ENCODE data around the gene ALS2CL.

The ALS2CL gene

GRCh38 chr3:46710671-46711295 lies 17.3 kb upstream of the ALS2CL start:
- Histone ChIP-seq H3K4me1 (ENCODE audit: control insufficient read depth, insufficient read depth, low read length) (peaks cover 4% of the 10 kb centered on the region; the same call in 1 of the 2 replicates), H3K9me3 (ENCODE audit: control insufficient read depth, insufficient read depth, low read length) (no peaks in the 10 kb centered on the region), H3K4me3 (ENCODE audit: low read length) (no peak overlapping the region), H3K27ac (ENCODE audit: low read length) (no peak overlapping the region), H3K36me3 (ENCODE audit: control insufficient read depth, insufficient read depth, low read length) (no peaks in the 10 kb centered on the region), H3K27me3 (ENCODE audit: control insufficient read depth, insufficient read depth, low read length) (no peaks in the 10 kb centered on the region)
- WGBS (ENCODE audit: insufficient coverage, insufficient read length) = no CpG with 5 or more reads among the region's 6 CpGs
- DNase-seq (ENCODE audit: low read depth, low spot score) = no peak

- no peaks in the 10 kb centered on the region for H3K27me3 ChIP-seq (ENCODE audit: control insufficient read depth, insufficient read depth, low read length)
- H3K4me1 ChIP-seq (ENCODE audit: control insufficient read depth, insufficient read depth, low read length) = peaks cover 4% of the 10 kb centered on the region; the same call in 1 of the 2 replicates
- H3K9me3 ChIP-seq (ENCODE audit: control insufficient read depth, insufficient read depth, low read length) = no peaks in the 10 kb centered on the region
- H3K4me3 ChIP-seq (ENCODE audit: low read length) = no peak overlapping the region
- no peak overlapping the region for H3K27ac ChIP-seq (ENCODE audit: low read length)
- H3K36me3 ChIP-seq (ENCODE audit: control insufficient read depth, insufficient read depth, low read length) = no peaks in the 10 kb centered on the region
- no CpG with 5 or more reads among the region's 7 CpGs for WGBS (ENCODE audit: insufficient coverage, insufficient read length)
- no peak for DNase-seq (ENCODE audit: low read depth, low spot score)
Observed at GRCh38 chr3:46710229-46710628, 16.8 kb upstream of the ALS2CL start.

- Histone ChIP-seq H3K27me3 (ENCODE audit: control insufficient read depth, insufficient read depth, low read length) (no peaks in the 10 kb centered on the region), H3K9me3 (ENCODE audit: control insufficient read depth, insufficient read depth, low read length) (no peaks in the 10 kb centered on the region), H3K36me3 (ENCODE audit: control insufficient read depth, insufficient read depth, low read length) (no peaks in the 10 kb centered on the region), H3K4me3 (ENCODE audit: low read length) (no peak overlapping the region), H3K27ac (ENCODE audit: low read length) (no peak overlapping the region), H3K4me1 (ENCODE audit: control insufficient read depth, insufficient read depth, low read length) (peaks cover 4% of the 10 kb centered on the region; the same call in 1 of the 2 replicates)
- no peak for DNase-seq (ENCODE audit: low read depth, low spot score)
- WGBS (ENCODE audit: insufficient coverage, insufficient read length) = no CpG with 5 or more reads among the region's 6 CpGs
Observed at GRCh38 chr3:46709721-46710120, 16.2 kb upstream of the ALS2CL start.

GRCh38 chr3:46709157-46709654 lies 15.7 kb upstream of the ALS2CL start:
- Histone ChIP-seq H3K27ac (ENCODE audit: low read length) (no peak overlapping the region), H3K4me3 (ENCODE audit: low read length) (no peak overlapping the region), H3K27me3 (ENCODE audit: control insufficient read depth, insufficient read depth, low read length) (no peaks in the 10 kb centered on the region), H3K9me3 (ENCODE audit: control insufficient read depth, insufficient read depth, low read length) (no peaks in the 10 kb centered on the region), H3K4me1 (ENCODE audit: control insufficient read depth, insufficient read depth, low read length) (peaks cover 4% of the 10 kb centered on the region; the same call in 1 of the 2 replicates), H3K36me3 (ENCODE audit: control insufficient read depth, insufficient read depth, low read length) (no peaks in the 10 kb centered on the region)
- DNase-seq (ENCODE audit: low read depth, low spot score) = no peak
- WGBS (ENCODE audit: insufficient coverage, insufficient read length) = no CpG with 5 or more reads among the region's 7 CpGs

GRCh38 chr3:46708401-46709156 lies 15.1 kb upstream of the ALS2CL start:
- H3K27ac ChIP-seq (ENCODE audit: low read length) = no peak overlapping the region
- peaks cover 4% of the 10 kb centered on the region; the same call in 1 of the 2 replicates for H3K4me1 ChIP-seq (ENCODE audit: control insufficient read depth, insufficient read depth, low read length)
- DNase-seq (ENCODE audit: low read depth, low spot score) = no peak
- no peak overlapping the region for H3K4me3 ChIP-seq (ENCODE audit: low read length)
- H3K9me3 ChIP-seq (ENCODE audit: control insufficient read depth, insufficient read depth, low read length) = no peaks in the 10 kb centered on the region
- no CpG with 5 or more reads among the region's 11 CpGs for WGBS (ENCODE audit: insufficient coverage, insufficient read length)
- H3K36me3 ChIP-seq (ENCODE audit: control insufficient read depth, insufficient read depth, low read length) = no peaks in the 10 kb centered on the region
- no peaks in the 10 kb centered on the region for H3K27me3 ChIP-seq (ENCODE audit: control insufficient read depth, insufficient read depth, low read length)

GRCh38 chr3:46707601-46708011 lies 14.1 kb upstream of the ALS2CL start:
- no peaks in the 10 kb centered on the region for H3K27me3 ChIP-seq (ENCODE audit: control insufficient read depth, insufficient read depth, low read length)
- no CpG with 5 or more reads among the region's 7 CpGs for WGBS (ENCODE audit: insufficient coverage, insufficient read length)

GRCh38 chr3:46706771-46707582 lies 13.5 kb upstream of the ALS2CL start:
- no peak for DNase-seq (ENCODE audit: low read depth, low spot score)
- H3K27me3 ChIP-seq (ENCODE audit: control insufficient read depth, insufficient read depth, low read length) = peaks cover 1% of the 10 kb centered on the region; the same call in 1 of the 2 replicates

More at GRCh38 chr3:46707601-46708011, 14.1 kb upstream of the ALS2CL start:
- peaks cover 4% of the 10 kb centered on the region; the same call in 1 of the 2 replicates for H3K4me1 ChIP-seq (ENCODE audit: control insufficient read depth, insufficient read depth, low read length)
- no peaks in the 10 kb centered on the region for H3K9me3 ChIP-seq (ENCODE audit: control insufficient read depth, insufficient read depth, low read length)
- H3K27ac ChIP-seq (ENCODE audit: low read length) = no peak overlapping the region
- H3K4me3 ChIP-seq (ENCODE audit: low read length) = no peak overlapping the region
- DNase-seq (ENCODE audit: low read depth, low spot score) = no peak
- no peaks in the 10 kb centered on the region for H3K36me3 ChIP-seq (ENCODE audit: control insufficient read depth, insufficient read depth, low read length)

GRCh38 chr3:46705751-46706552 lies 12.5 kb upstream of the ALS2CL start:
- WGBS (ENCODE audit: insufficient coverage, insufficient read length) = no CpG with 5 or more reads among the region's 19 CpGs
- H3K36me3 ChIP-seq (ENCODE audit: control insufficient read depth, insufficient read depth, low read length) = no peaks in the 10 kb centered on the region
- no peak for DNase-seq (ENCODE audit: low read depth, low spot score)
- peaks cover 5% of the 10 kb centered on the region; the same call in 1 of the 2 replicates for H3K27me3 ChIP-seq (ENCODE audit: control insufficient read depth, insufficient read depth, low read length)
- no peaks in the 10 kb centered on the region for H3K9me3 ChIP-seq (ENCODE audit: control insufficient read depth, insufficient read depth, low read length)
- H3K27ac ChIP-seq (ENCODE audit: low read length) = no peak overlapping the region
- H3K4me3 ChIP-seq (ENCODE audit: low read length) = no peak overlapping the region
- peaks cover 6% of the 10 kb centered on the region; the same call in 1 of the 2 replicates for H3K4me1 ChIP-seq (ENCODE audit: control insufficient read depth, insufficient read depth, low read length)

More at GRCh38 chr3:46706771-46707582, 13.5 kb upstream of the ALS2CL start:
- peaks cover 4% of the 10 kb centered on the region; the same call in 1 of the 2 replicates for H3K4me1 ChIP-seq (ENCODE audit: control insufficient read depth, insufficient read depth, low read length)
- no CpG with 5 or more reads among the region's 13 CpGs for WGBS (ENCODE audit: insufficient coverage, insufficient read length)
- no peak overlapping the region for H3K27ac ChIP-seq (ENCODE audit: low read length)
- no peaks in the 10 kb centered on the region for H3K36me3 ChIP-seq (ENCODE audit: control insufficient read depth, insufficient read depth, low read length)
- no peak overlapping the region for H3K4me3 ChIP-seq (ENCODE audit: low read length)
- no peaks in the 10 kb centered on the region for H3K9me3 ChIP-seq (ENCODE audit: control insufficient read depth, insufficient read depth, low read length)

- Histone ChIP-seq H3K4me3 (ENCODE audit: low read length) (no peak overlapping the region), H3K27ac (ENCODE audit: low read length) (no peak overlapping the region), H3K27me3 (ENCODE audit: control insufficient read depth, insufficient read depth, low read length) (peaks cover 7% of the 10 kb centered on the region; the same call in 1 of the 2 replicates), H3K9me3 (ENCODE audit: control insufficient read depth, insufficient read depth, low read length) (no peaks in the 10 kb centered on the region), H3K4me1 (ENCODE audit: control insufficient read depth, insufficient read depth, low read length) (peaks cover 6% of the 10 kb centered on the region; the same call in 1 of the 2 replicates), H3K36me3 (ENCODE audit: control insufficient read depth, insufficient read depth, low read length) (no peaks in the 10 kb centered on the region)
- no CpG with 5 or more reads among the region's 4 CpGs for WGBS (ENCODE audit: insufficient coverage, insufficient read length)
- no peak for DNase-seq (ENCODE audit: low read depth, low spot score)
Observed at GRCh38 chr3:46705022-46705530, 11.6 kb upstream of the ALS2CL start.
